ENCODE measurements around the gene PAPLN.

GRCh38 chr14:73233564-73233963 is 3.7 kb upstream of the PAPLN start:
- TF ChIP-seq POLR2A (IDR thresholded peaks at IDR 0.05; ENCODE audit: low read length) (no peak), GATA1 (IDR thresholded peaks at IDR 0.05; ENCODE audit: low read depth, low read length) (no peak)

Measured in erythroblast (primary cell).